BE2C (cell line): Measurements from ENCODE around the gene TM4SF4.
"Not testable (repeated sequence)": the region's sequence is repeated elsewhere in the genome, so short reads cannot be mapped to it uniquely, and the experiment has no call there.

Experiments
- DNase-seq: peaks from one replicate; pipeline ENCODE4 v3.0.0-alpha.2; 2020
- H3K27me3 ChIP-seq: fragments of 250-450 bp; sonication (Bioruptor Pico); 2 replicates; pipeline ENCODE4 v1.5.1; 2020; ENCODE audit warnings: mild to moderate bottlenecking
- H3K36me3 ChIP-seq: fragments of 250-450 bp; sonication (Bioruptor Pico); 2 replicates; pipeline ENCODE4 v1.5.1; 2020; ENCODE audit warnings: mild to moderate bottlenecking
- H3K4me1 ChIP-seq: fragments of 250-450 bp; sonication (Bioruptor Pico); 2 replicates; pipeline ENCODE4 v1.5.1; 2020
- H3K4me3 ChIP-seq: 2 replicates; pipeline ENCODE4 v1.5.1; 2011; ENCODE audit warnings: low read depth, low read length
- H3K9me3 ChIP-seq: fragments of 250-450 bp; sonication (Bioruptor Pico); 2 replicates; pipeline ENCODE4 v1.5.1; 2020
- CTCF ChIP-seq: IDR thresholded peaks from 2 replicates; pipeline ENCODE4 v1.5.1; 2012; ENCODE audit warnings: mild to moderate bottlenecking, low read depth, low read length

The TM4SF4 gene

GRCh38 chr3:149442851-149443544 lies 31.5 kb upstream of the TM4SF4 start:
- no peak for DNase-seq
- Histone ChIP-seq H3K4me1 (peaks cover 11% of the 10 kb centered on the region), H3K27me3 (no peaks in the 10 kb centered on the region), H3K9me3 (no peaks in the 10 kb centered on the region), H3K36me3 (no peaks in the 10 kb centered on the region), H3K4me3 (no peak overlapping the region)
- TF ChIP-seq CTCF, result no peak

- Histone ChIP-seq H3K4me3 (no peak overlapping the region), H3K4me1 (peaks cover 11% of the 10 kb centered on the region), H3K36me3 (no peaks in the 10 kb centered on the region), H3K9me3 (no peaks in the 10 kb centered on the region), H3K27me3 (no peaks in the 10 kb centered on the region)
- no peak for TF ChIP-seq CTCF
- DNase-seq, result no peak
These were observed 31.0 kb upstream of the TM4SF4 start for GRCh38 chr3:149443545-149443912.

GRCh38 chr3:149444867-149445266 lies 29.6 kb upstream of the TM4SF4 start:
- peaks cover 11% of the 10 kb centered on the region for H3K4me1 ChIP-seq
- not testable (repeated sequence) for H3K9me3 ChIP-seq, DNase-seq, H3K36me3 ChIP-seq, H3K27me3 ChIP-seq, H3K4me3 ChIP-seq

- no peaks in the 10 kb centered on the region for H3K36me3 ChIP-seq
- H3K4me3 ChIP-seq, result no peak overlapping the region
- TF ChIP-seq CTCF, result no peak
- H3K27me3 ChIP-seq, result no peaks in the 10 kb centered on the region
- no peaks in the 10 kb centered on the region for H3K9me3 ChIP-seq
- H3K4me1 ChIP-seq, result peaks cover 5% of the 10 kb centered on the region
- no peak for DNase-seq
These were observed 26.1 kb upstream of the TM4SF4 start for GRCh38 chr3:149448331-149448831.

GRCh38 chr3:149449182-149449581 lies 25.3 kb upstream of the TM4SF4 start:
- TF ChIP-seq CTCF, result no peak
- no peaks in the 10 kb centered on the region for H3K9me3 ChIP-seq
- H3K4me1 ChIP-seq, result no peaks in the 10 kb centered on the region
- DNase-seq, result no peak
- H3K27me3 ChIP-seq, result no peaks in the 10 kb centered on the region
- H3K4me3 ChIP-seq, result no peak overlapping the region
- H3K36me3 ChIP-seq, result no peaks in the 10 kb centered on the region

- Histone ChIP-seq H3K4me1 (no peaks in the 10 kb centered on the region), H3K9me3 (no peaks in the 10 kb centered on the region), H3K27me3 (no peaks in the 10 kb centered on the region), H3K4me3 (no peak overlapping the region), H3K36me3 (no peaks in the 10 kb centered on the region)
- TF ChIP-seq CTCF, result no peak
- no peak for DNase-seq
These were observed 24.7 kb upstream of the TM4SF4 start for GRCh38 chr3:149449799-149450198.
